IMR-90 (cell line): Measurements from ENCODE around the gene ROBO4. TPM values are rescaled to one million over a fixed set of nuclear protein-coding genes. Genes with fewer than 3 reads are reported as not detected.

Source experiments
- ATAC-seq: fragments of 200-7000 bp; cut with Tn5 transposase; 2 replicates; pipeline ENCODE4 v1.9.1; 2020; ENCODE audit warnings: low read depth, mild to moderate bottlenecking, moderate library complexity
- BruUV-seq: library from RNA; stranded (reverse); fragments of 400-500 nt; replicated peaks from 2 replicates; lab custom pipeline; 2021; lab: Mats Ljungman, UMichigan
- CTCF ChIA-PET: fragments of 300-600 bp; formaldehyde crosslinking; extraction: SDS; loops from one replicate; lab custom pipeline; 2021; ENCODE audit warnings: antibody characterized with exemption; lab: Yijun Ruan, JAX
- POLR2A ChIA-PET: fragments of 300-600 bp; sonication (Branson Sonifier 250); formaldehyde crosslinking; loops from one replicate; lab custom pipeline; 2022; ENCODE audit warnings: antibody characterized with exemption; ENCODE audit not compliant: unreplicated experiment; lab: Charles Lee
- DNase-seq: peaks from one replicate; pipeline ENCODE4 v3.0.0; 2013
- H2AFZ ChIP-seq: replicated peaks from 2 replicates; pipeline ENCODE3; 2013; ENCODE audit warnings: low read length, mild to moderate bottlenecking; ENCODE audit not compliant: poor library complexity
- H2AK5ac ChIP-seq: 2 replicates; pipeline ENCODE4 v1.6.1; 2013; ENCODE audit warnings: low read depth, low read length, inconsistent platforms
- H2AK9ac ChIP-seq: replicated peaks from 2 replicates; pipeline ENCODE3; 2013; ENCODE audit warnings: mild to moderate bottlenecking, low read depth, low read length, moderate library complexity; ENCODE audit not compliant: poor library complexity
- H2BK120ac ChIP-seq: 2 replicates; pipeline ENCODE4 v1.6.1; 2013; ENCODE audit warnings: low read depth, low read length, inconsistent platforms
- H2BK15ac ChIP-seq: 3 replicates; pipeline ENCODE4 v1.6.1; 2013; ENCODE audit warnings: low read depth, low read length, inconsistent platforms
- H2BK20ac ChIP-seq: 2 replicates; pipeline ENCODE4 v1.6.1; 2013; ENCODE audit warnings: low read depth, mild to moderate bottlenecking, inconsistent platforms, low read length, moderate library complexity
- H2BK5ac ChIP-seq: 2 replicates; pipeline ENCODE4 v1.6.1; 2013; ENCODE audit warnings: mild to moderate bottlenecking, low read depth, low read length, inconsistent platforms; ENCODE audit not compliant: poor library complexity, severe bottlenecking
- H3K14ac ChIP-seq: replicated peaks from 2 replicates; pipeline ENCODE4 v1.6.1; 2013; ENCODE audit warnings: low read depth, low read length, inconsistent platforms
- H3K18ac ChIP-seq: 2 replicates; pipeline ENCODE4 v1.6.1; 2013; ENCODE audit warnings: low read depth, low read length, control low read depth
- H3K23ac ChIP-seq: 2 replicates; pipeline ENCODE4 v1.6.1; 2013; ENCODE audit warnings: low read depth, low read length, inconsistent platforms
- H3K27ac ChIP-seq: 2 replicates; pipeline ENCODE4 v1.5.1; 2013; ENCODE audit warnings: mild to moderate bottlenecking, control low read depth, low read length; ENCODE audit not compliant: insufficient read depth
- H3K27me3 ChIP-seq: 2 replicates; pipeline ENCODE4 v1.6.1; 2013; ENCODE audit warnings: low read length; ENCODE audit not compliant: control insufficient read depth, insufficient read depth
- H3K36me3 ChIP-seq: 2 replicates; pipeline ENCODE4 v1.6.1; 2013; ENCODE audit warnings: low read length, mixed read lengths; ENCODE audit not compliant: control insufficient read depth, insufficient read depth
- H3K4ac ChIP-seq: 2 replicates; pipeline ENCODE4 v1.6.1; 2013; ENCODE audit warnings: low read depth, low read length, inconsistent platforms
- H3K4me1 ChIP-seq: 2 replicates; pipeline ENCODE4 v1.6.1; 2013; ENCODE audit warnings: low read length, mixed read lengths; ENCODE audit not compliant: control insufficient read depth, insufficient read depth
- H3K4me2 ChIP-seq: 2 replicates; pipeline ENCODE4 v1.6.1; 2013; ENCODE audit warnings: low read depth, mild to moderate bottlenecking, control low read depth, low read length, moderate library complexity
- H3K4me3 ChIP-seq: 2 replicates; pipeline ENCODE4 v1.5.1; 2013; ENCODE audit warnings: low read depth, mild to moderate bottlenecking, control low read depth, low read length, moderate library complexity; ENCODE audit not compliant: insufficient read depth
- H3K56ac ChIP-seq: 2 replicates; pipeline ENCODE4 v1.6.1; 2013; ENCODE audit warnings: low read length, inconsistent platforms; ENCODE audit not compliant: insufficient read depth; ENCODE audit errors: extremely low read depth
- H3K79me1 ChIP-seq, 2 experiments: 2 replicates each; pipeline ENCODE4 v1.6.1; 2013; ENCODE audit warnings: low read length in 2 of 2, inconsistent platforms in 1 of 2, low read depth in 1 of 2
- H3K9ac ChIP-seq: 2 replicates; pipeline ENCODE4 v1.6.1; 2013; ENCODE audit warnings: low read depth, low read length, control low read depth
- H3K9me1 ChIP-seq: 2 replicates; pipeline ENCODE4 v1.6.1; 2013; ENCODE audit warnings: low read length, inconsistent platforms; ENCODE audit not compliant: insufficient read depth
- H3K9me3 ChIP-seq: 2 replicates; pipeline ENCODE4 v1.6.1; 2013; ENCODE audit warnings: low read length; ENCODE audit not compliant: control insufficient read depth, insufficient read depth
- H4K20me1 ChIP-seq: 2 replicates; pipeline ENCODE4 v1.6.1; 2013; ENCODE audit warnings: low read length, inconsistent platforms; ENCODE audit not compliant: insufficient read depth
- H4K5ac ChIP-seq: 2 replicates; pipeline ENCODE4 v1.6.1; 2013; ENCODE audit warnings: mild to moderate bottlenecking, low read depth, low read length, control low read depth
- H4K8ac ChIP-seq, 2 experiments: 2 replicates each; pipeline ENCODE4 v1.6.1; 2013; ENCODE audit warnings: low read depth in 2 of 2, low read length in 2 of 2, control low read depth in 1 of 2, inconsistent platforms in 1 of 2
- H4K91ac ChIP-seq: 2 replicates; pipeline ENCODE4 v1.6.1; 2013; ENCODE audit warnings: low read depth, low read length, inconsistent platforms; ENCODE audit not compliant: insufficient read depth
- BHLHE40 ChIP-seq: fragments of 150-350 bp; IDR thresholded peaks from 2 replicates; pipeline ENCODE4 v1.6.1; 2016; ENCODE audit warnings: mild to moderate bottlenecking, low read depth, low read length
- FOS ChIP-seq: fragments of 150-350 bp; IDR thresholded peaks from 2 replicates; pipeline ENCODE4 v1.6.1; 2016; ENCODE audit warnings: low read depth, low read length
- MAFK ChIP-seq: IDR thresholded peaks from 2 replicates; pipeline ENCODE4 v1.6.1; 2012; ENCODE audit warnings: low read depth, low read length, improper control_type of control experiment
- MAZ ChIP-seq: IDR thresholded peaks from 2 replicates; pipeline ENCODE4 v1.6.1; 2012; ENCODE audit warnings: low read depth, mild to moderate bottlenecking, low read length, improper control_type of control experiment, moderate library complexity, borderline replicate concordance
- RAD21 ChIP-seq: IDR thresholded peaks from 2 replicates; pipeline ENCODE4 v1.6.1; 2012; ENCODE audit warnings: low read length, improper control_type of control experiment
- SMC3 ChIP-seq: fragments of 150-350 bp; IDR thresholded peaks from 2 replicates; pipeline ENCODE4 v1.6.1; 2016; ENCODE audit warnings: low read depth, mild to moderate bottlenecking, antibody characterized with exemption, low read length, moderate library complexity
- WGBS, 2 experiments: methylation state at CpG; one replicate each; pipeline versions ENCODE4 v1.1.5 to v1.1.7; 2013; ENCODE audit warnings: missing lambda C conversion rate in 2 of 2; ENCODE audit not compliant: insufficient read length in 1 of 2; ENCODE audit errors: extremely low coverage in 2 of 2; 5-methylcytosine and 5-hydroxymethylcytosine counted together
- dilution Hi-C: fragments of 300-500 bp; cut with HindIII; formaldehyde crosslinking; loops from one replicate; pipeline ENCODE4 v1.14.3; 2018; ENCODE audit warnings: low sequenced_read_pairs; ENCODE audit not compliant: unreplicated experiment
- in situ Hi-C: fragments of 300-500 bp; cut with MboI; formaldehyde crosslinking; loops from 3 replicates; pipeline ENCODE4 v1.14.3; 2019; ENCODE audit warnings: low sequenced_read_pairs, inconsistent platforms, mixed read lengths
- intact Hi-C: fragments of 100-400 bp; cut with micrococcal nuclease; formaldehyde crosslinking; loops from 2 replicates; pipeline ENCODE4 v1.10.0; 2022
- polyA plus RNA-seq, 3 experiments: library from polyadenylated mRNA; depleted of rRNA; stranded (reverse); fragments of >200 nt; gene quantifications; 2 replicates each; pipeline ENCODE4 v1.2.3, GENCODE V29; 2012; ENCODE audit warnings: low replicate concordance in 1 of 3
- total RNA-seq: library from RNA; depleted of rRNA; stranded (reverse); fragments of >200 nt; gene quantifications from 2 replicates; pipeline ENCODE4 v1.2.3, GENCODE V29; 2012
- TF ChIP-seq, protein P1 (sequence below): fragments of 150-350 bp; IDR thresholded peaks from 2 replicates; pipeline ENCODE4 v1.6.1; 2016; ENCODE audit warnings: low read depth, mild to moderate bottlenecking, low read length, moderate library complexity, borderline replicate concordance
- TF ChIP-seq, protein P2 (sequence below): conservative IDR thresholded peaks from 2 replicates; pipeline ENCODE4 v1.5.1; 2012; ENCODE audit warnings: mild to moderate bottlenecking, low read depth, low read length, improper control_type of control experiment
- TF ChIP-seq, protein P3 (sequence below): fragments of 150-350 bp; IDR thresholded peaks from 2 replicates; pipeline ENCODE4 v1.6.1; 2017; ENCODE audit warnings: mild to moderate bottlenecking, antibody characterized with exemption, low read length, low read depth

ROBO4 gene
- total and polyA plus RNA-seq, 2 of the 4 experiments (the other 2 are of a cell fraction) = 0.72 to 0.82 TPM

DNA sequence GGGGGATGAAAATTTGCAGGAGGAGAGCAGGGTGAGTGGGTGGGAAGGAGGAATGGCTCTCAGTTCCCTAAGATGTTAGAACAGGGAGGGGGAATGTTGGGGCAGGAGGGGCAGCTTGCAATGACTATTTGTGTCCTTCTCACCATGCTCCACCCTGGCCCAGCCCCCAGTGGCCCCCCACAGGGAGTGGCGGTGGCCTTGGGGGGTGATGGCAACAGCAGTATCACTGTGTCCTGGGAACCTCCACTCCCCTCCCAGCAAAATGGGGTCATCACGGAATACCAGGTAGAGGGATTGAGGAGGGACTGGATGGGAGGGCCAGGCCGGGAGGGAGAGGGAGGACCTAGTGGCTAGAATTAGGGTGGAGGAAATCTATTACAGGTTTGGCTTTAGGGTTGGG, 22.3 kb downstream of the ROBO4 start:
- no peaks in the 10 kb centered on the region for H3K36me3 ChIP-seq
- H2BK20ac ChIP-seq = no peak overlapping the region
- H3K4ac ChIP-seq = peak overlapping the region; percentile 42
- peaks cover 3% of the 10 kb centered on the region for H3K4me1 ChIP-seq
- H3K18ac ChIP-seq = no peak overlapping the region
- ATAC-seq = no peak
- TF ChIP-seq MAZ (no peak), SMC3 (no peak), BHLHE40 (no peak), MAFK (no peak), RAD21 (no peak), FOS (no peak)
- TF ChIP-seq, protein P1, sequence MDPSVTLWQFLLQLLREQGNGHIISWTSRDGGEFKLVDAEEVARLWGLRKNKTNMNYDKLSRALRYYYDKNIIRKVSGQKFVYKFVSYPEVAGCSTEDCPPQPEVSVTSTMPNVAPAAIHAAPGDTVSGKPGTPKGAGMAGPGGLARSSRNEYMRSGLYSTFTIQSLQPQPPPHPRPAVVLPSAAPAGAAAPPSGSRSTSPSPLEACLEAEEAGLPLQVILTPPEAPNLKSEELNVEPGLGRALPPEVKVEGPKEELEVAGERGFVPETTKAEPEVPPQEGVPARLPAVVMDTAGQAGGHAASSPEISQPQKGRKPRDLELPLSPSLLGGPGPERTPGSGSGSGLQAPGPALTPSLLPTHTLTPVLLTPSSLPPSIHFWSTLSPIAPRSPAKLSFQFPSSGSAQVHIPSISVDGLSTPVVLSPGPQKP = no peak
- TF ChIP-seq, protein P2, sequence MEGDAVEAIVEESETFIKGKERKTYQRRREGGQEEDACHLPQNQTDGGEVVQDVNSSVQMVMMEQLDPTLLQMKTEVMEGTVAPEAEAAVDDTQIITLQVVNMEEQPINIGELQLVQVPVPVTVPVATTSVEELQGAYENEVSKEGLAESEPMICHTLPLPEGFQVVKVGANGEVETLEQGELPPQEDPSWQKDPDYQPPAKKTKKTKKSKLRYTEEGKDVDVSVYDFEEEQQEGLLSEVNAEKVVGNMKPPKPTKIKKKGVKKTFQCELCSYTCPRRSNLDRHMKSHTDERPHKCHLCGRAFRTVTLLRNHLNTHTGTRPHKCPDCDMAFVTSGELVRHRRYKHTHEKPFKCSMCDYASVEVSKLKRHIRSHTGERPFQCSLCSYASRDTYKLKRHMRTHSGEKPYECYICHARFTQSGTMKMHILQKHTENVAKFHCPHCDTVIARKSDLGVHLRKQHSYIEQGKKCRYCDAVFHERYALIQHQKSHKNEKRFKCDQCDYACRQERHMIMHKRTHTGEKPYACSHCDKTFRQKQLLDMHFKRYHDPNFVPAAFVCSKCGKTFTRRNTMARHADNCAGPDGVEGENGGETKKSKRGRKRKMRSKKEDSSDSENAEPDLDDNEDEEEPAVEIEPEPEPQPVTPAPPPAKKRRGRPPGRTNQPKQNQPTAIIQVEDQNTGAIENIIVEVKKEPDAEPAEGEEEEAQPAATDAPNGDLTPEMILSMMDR = no peak
- TF ChIP-seq, protein P3, sequence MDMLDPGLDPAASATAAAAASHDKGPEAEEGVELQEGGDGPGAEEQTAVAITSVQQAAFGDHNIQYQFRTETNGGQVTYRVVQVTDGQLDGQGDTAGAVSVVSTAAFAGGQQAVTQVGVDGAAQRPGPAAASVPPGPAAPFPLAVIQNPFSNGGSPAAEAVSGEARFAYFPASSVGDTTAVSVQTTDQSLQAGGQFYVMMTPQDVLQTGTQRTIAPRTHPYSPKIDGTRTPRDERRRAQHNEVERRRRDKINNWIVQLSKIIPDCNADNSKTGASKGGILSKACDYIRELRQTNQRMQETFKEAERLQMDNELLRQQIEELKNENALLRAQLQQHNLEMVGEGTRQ = no peak
- no peak overlapping the region for H4K91ac ChIP-seq
- H2BK5ac ChIP-seq = no peak overlapping the region
- no CpG with 5 or more reads among the region's 3 CpGs for WGBS, 2 experiments
- no peak overlapping the region for H3K9ac ChIP-seq
- dilution Hi-C loops = no loop called here
- peaks cover 29% of the 10 kb centered on the region for H3K27me3 ChIP-seq
- H3K56ac ChIP-seq = peak overlapping the region; percentile 7; the same call in 1 of the 2 replicates
- H3K4me3 ChIP-seq = peak overlapping the region; percentile 58; the same call in 1 of the 2 replicates
- H4K20me1 ChIP-seq = no peaks in the 10 kb centered on the region
- H2BK120ac ChIP-seq = no peak overlapping the region; the same call in 1 of the 2 replicates
- H2AFZ ChIP-seq = peak overlapping the region; percentile 99
- in situ Hi-C loops = loop anchor here (5.0 kb wide), 1 partner anchor 77 kb away; the partner anchor contains the start of gene CCDC15
- peak overlapping the region; percentile 34; the same call in 1 of the 2 replicates for H3K14ac ChIP-seq
- intact Hi-C loops = loop anchor here (5.0 to 10.0 kb wide), 2 partner anchors 267 to 529 kb away; no protein-coding TSS in a partner anchor
- H2AK9ac ChIP-seq = peak overlapping the region; percentile 87
- BruUV-seq = no TSS peak
- no peak for DNase-seq
- H4K5ac ChIP-seq = no peak overlapping the region
- peaks cover 6 to 21% of the 10 kb centered on the region in 2 experiments; a peak in 3 of 4 replicates for H3K79me1 ChIP-seq
- ChIA-PET POLR2A (no interaction called here), CTCF (interaction anchor here (0.6 to 1.5 kb wide), 5 partner anchors 9 to 230 kb away, joined by 3 to 19 read pairs (median 7); partner anchors contain the start of genes CCDC15 and ROBO3)
- H3K4me2 ChIP-seq = peak overlapping the region; percentile 65; the same call in 1 of the 2 replicates
- H3K23ac ChIP-seq = peak overlapping the region; percentile 49; the same call in 1 of the 2 replicates
- H2AK5ac ChIP-seq = no peak overlapping the region
- no peak overlapping the region for H2BK15ac ChIP-seq
- no peaks in the 10 kb centered on the region for H3K9me3 ChIP-seq
- H4K8ac ChIP-seq = peak overlapping the region; percentile 80; a peak in 3 of 4 replicates
- H3K9me1 ChIP-seq = no peaks in the 10 kb centered on the region; the same call in 1 of the 2 replicates
- H3K27ac ChIP-seq = no peak overlapping the region
